ENCODE data around the gene HAUS5. TPM values are rescaled to one million over a fixed set of nuclear protein-coding genes. Genes with fewer than 3 reads are reported as not detected.

The HAUS5 gene, protein sequence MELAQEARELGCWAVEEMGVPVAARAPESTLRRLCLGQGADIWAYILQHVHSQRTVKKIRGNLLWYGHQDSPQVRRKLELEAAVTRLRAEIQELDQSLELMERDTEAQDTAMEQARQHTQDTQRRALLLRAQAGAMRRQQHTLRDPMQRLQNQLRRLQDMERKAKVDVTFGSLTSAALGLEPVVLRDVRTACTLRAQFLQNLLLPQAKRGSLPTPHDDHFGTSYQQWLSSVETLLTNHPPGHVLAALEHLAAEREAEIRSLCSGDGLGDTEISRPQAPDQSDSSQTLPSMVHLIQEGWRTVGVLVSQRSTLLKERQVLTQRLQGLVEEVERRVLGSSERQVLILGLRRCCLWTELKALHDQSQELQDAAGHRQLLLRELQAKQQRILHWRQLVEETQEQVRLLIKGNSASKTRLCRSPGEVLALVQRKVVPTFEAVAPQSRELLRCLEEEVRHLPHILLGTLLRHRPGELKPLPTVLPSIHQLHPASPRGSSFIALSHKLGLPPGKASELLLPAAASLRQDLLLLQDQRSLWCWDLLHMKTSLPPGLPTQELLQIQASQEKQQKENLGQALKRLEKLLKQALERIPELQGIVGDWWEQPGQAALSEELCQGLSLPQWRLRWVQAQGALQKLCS
- total RNA-seq (2022; extraction: Qiagen RNA extraction) = 11.3 to 18.9 TPM (median 15.0 TPM) in 5 replicates

DNA sequence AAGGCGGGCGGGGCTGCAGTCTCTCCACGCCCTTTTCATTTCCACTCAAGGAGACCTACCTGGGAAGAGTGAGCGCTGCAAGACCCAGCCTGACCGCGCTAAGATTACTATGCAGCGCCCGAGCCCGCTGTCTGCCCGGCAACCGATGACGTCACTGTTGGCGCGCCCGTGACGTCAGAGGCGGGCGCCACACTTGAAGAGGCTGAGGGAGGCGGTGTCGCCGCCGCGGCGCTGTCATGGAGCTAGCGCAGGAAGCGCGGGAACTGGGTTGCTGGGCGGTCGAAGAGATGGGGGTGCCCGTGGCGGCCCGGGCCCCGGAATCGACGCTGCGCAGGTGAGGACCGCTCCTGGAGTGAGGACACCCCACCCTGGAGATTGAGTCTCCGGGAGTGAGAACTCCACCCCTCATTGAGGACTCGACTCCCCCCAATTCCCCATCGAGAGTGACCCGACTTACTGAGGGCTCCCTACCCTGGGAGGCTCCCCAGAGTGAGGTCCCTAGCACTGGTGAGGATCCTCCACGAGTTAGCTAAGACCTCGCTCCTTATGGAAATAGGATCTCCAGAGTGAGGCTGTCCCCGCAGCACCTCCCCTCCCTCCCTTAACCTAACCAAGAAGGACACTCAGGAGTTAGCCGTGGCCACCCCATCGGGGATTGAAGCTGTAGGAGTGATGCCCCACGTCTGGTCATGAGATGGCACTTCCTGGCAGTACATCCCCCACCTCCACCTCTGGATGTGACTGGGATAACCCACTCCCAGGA is at the start of gene HAUS5:
TSS of gene HAUS5 (plus strand) at position 177 of the 763 bp plus-strand sequence. CDS start at position 237, 60 bp downstream.

DNA sequence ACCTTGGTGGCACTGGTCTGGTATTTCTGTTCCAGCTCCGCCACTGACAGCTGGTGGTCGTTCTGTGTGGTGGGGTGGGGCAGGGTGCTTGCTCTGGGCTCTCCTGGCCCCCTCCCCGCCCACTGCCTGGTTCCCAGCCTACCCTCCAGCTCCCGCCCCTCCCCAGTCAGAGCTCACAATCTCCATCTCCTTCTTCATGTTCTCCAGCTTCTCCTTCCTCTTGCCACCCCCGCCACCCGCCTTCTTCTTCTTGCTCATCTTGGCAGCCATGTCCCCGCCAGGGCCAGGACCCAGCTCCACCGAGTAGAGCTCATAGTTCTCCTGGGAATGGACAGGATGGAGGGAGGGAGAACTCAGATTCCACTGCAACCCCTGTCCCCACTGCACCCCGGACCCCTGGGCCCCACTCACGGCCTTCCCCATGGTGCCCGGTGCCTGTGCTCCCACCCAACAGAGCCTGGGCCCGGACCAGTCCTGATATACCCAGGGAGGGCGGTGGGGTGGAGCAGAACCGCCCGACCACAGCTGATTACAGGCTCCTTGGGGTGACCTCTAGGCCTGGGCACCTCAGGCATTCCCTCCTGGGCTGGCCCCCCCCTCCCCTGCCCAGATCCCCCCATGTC is 49.2 kb upstream of the HAUS5 start, which contains the start of gene ATP4A:
TSS of gene ATP4A (minus strand) at position 452 of the 623 bp plus-strand sequence. CDS start at position 423, 29 bp downstream.

DNA sequence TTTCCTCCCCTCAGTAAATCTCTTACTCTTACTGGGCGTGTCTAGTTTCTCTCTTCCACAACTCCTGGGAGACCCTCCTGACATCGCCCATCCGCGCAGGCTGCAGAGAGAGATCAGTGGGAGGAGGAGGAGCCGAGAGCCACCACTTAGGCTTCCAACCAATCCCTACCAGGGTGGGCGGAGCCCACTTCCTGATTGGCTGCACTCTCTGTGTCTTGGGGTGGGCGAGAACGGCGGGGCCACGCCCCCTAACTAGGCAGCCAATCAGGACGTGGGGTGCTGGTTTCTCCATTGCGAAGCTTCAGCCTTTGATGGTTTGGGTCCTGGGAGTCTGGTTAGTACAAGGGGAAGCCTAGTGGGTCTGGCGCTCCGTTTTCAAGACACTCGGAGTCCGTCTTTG is 26.7 kb upstream of the HAUS5 start, which contains the start of gene PMIS2:
TSS of gene PMIS2 (plus strand) at position 326 of the 400 bp plus-strand sequence. CDS start 87 bp downstream, outside the sequence.

DNA sequence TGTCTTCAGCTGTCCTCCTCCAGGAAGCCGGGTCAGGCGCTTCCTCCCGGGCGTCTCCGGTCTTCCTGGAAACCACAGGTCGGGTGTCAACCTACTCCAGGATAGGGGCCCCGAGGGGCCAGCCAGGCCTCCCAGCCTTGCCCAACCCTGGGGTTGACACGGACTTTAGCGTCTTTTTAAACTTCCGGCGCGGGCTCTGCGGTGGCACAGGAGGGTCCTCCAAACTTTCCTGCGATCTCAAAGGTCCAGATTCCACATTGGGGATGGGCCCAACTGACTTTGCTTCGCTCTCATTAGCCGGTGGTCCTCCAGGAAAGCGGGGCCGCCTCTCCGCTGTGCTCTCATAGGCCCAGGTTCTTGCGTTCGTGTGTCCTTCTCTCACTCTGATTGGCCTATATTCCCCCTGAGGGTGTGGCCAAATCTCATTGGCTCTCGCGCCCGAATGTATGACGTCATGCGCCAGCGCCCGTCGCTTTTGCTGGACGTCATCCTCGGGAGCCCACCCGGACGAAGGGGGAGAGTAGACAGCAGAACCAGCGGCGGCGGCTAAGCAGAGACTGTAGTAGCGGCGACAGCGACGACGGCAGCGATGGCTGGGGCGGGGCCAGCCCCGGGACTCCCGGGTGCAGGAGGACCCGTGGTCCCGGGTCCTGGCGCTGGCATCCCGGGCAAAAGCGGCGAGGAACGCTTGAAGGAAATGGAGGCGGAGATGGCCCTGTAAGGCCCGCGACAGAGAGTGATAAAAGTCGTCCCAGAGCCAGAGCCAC is 16.2 kb downstream of the HAUS5 start, which contains the start of gene RBM42:
TSS of gene RBM42 (plus strand) at position 472 of the 767 bp plus-strand sequence. CDS start at position 590, 118 bp downstream.

DNA sequence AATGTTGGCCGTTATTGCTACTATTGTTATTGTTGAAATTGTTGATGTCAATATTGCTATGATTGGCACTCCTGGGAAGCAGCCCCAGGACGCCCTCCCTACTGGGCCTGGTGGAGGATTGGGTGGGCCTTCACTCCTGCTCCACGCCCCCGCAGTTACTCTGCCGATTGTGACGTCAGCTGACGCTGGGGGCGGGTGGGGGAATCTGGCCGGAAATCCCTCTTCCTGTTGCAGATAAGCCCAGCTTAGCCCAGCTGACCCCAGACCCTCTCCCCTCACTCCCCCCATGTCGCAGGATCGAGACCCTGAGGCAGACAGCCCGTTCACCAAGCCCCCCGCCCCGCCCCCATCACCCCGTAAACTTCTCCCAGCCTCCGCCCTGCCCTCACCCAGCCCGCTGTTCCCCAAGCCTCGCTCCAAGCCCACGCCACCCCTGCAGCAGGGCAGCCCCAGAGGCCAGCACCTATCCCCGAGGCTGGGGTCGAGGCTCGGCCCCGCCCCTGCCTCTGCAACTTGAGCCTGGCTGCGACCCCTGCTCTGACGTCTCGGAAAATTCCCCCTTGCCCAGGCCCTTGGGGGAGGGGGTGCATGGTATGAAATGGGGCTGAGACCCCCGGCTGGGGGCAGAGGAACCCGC is 29.1 kb downstream of the HAUS5 start, which contains the start of gene ETV2:
TSS of gene ETV2 (plus strand) at position 231 of the 637 bp plus-strand sequence. CDS start 716 bp downstream, outside the sequence.

DNA sequence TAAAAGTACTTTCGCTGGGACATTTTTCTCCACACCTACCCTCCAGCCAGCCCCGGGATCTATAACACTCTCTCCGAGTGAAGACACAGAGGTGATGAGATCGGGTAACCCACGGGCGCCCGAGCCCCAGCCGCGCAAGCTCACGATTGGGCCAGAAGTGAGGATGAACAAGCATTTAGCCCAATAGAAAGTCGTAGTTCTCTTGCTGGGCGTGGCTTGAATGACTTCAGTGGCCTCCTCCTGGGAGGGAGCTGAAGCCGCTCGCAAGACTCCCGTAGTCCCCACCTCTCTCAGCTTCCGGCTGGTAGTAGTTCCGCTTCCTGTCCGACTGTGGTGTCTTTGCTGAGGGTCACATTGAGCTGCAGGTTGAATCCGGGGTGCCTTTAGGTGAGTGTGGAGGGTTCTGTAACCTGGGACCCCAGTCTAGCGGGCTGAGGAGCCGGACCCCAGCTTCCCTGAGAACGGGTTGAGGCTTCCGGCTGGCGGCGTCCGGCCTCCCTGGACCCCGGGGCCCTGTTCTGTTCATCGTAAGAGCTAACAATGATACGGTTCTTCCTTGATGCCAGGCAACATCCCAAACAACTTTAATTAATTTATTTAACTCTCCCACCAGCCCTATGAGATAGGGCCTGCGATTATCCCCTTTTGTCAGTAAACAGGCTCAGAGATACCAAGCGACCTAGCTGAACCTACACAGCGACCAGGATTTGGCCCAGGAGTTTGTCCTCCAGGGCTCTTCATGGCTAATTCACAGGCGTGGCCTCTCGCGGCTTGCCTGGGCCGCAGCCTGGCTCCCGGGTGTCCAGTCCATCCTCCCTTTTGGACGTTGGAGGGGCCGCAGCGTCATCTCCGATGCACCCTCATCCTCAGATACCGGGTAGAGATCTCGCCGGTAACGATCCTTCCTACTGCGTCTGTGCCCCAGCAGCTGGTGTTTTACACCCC is 35.8 kb downstream of the HAUS5 start, which contains the start of gene COX6B1:
TSS of gene COX6B1 (plus strand) at position 307 of the 945 bp plus-strand sequence. CDS start 2,921 bp downstream, outside the sequence.

DNA sequence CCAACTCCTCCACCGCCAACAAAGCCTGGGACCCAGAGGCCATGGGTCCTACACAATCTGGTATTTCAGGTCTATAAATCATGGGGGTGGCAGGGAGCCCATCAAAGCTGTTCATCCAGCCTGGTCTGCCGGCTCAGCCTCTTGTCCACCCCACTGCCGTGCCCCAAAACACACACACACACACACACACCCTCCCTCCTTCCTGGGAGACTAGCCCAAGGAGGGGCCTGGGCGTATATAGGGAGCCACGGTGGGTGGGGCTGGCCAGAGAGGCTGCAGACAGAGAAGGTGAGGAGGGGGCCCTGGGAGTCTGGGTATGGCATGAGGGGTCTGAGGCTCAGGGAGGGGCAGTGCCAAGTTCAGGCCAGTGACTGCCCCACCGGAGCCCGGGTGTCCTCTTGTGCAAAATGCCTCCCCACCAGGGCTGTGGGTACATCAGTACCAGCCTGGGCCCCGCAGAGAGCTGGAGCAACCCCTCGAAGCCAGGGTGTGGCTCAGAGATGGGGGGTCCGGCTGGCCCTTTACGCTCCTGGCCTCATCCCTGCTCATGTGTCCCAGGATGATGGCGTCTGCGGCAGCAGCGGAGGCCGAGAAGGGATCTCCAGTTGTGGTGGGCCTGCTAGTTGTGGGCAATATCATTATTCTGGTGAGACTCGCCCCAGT is 53.8 kb downstream of the HAUS5 start, which contains the start of gene UPK1A:
TSS of gene UPK1A (plus strand) at position 267 of the 663 bp plus-strand sequence. CDS start at position 563, 296 bp downstream.

Other genes with a start within 250 kb of the HAUS5 start
- not detected in 5 replicates for gene GPR42, start 241.7 kb upstream of the HAUS5 start, total RNA-seq (2022; extraction: Qiagen RNA extraction)
- not detected in 5 replicates for gene FFAR2, start 164.5 kb upstream of the HAUS5 start, total RNA-seq (2022; extraction: Qiagen RNA extraction)
- not detected in 5 replicates for gene KRTDAP, start 122.3 kb upstream of the HAUS5 start, total RNA-seq (2022; extraction: Qiagen RNA extraction)
- gene DMKN, start 99.1 kb upstream of the HAUS5 start, total RNA-seq (2022; extraction: Qiagen RNA extraction) = 32.5 to 41.2 TPM (median 37.6 TPM) in 5 replicates
- 2.4 to 3.3 TPM (median 3.2 TPM) in 5 replicates for gene SBSN, start 84.4 kb upstream of the HAUS5 start, total RNA-seq (2022; extraction: Qiagen RNA extraction)
- 0.21 TPM in 1 of 5 replicates, not detected in the others for gene GAPDHS, start 79.3 kb upstream of the HAUS5 start, total RNA-seq (2022; extraction: Qiagen RNA extraction)
- gene TMEM147, start 67.1 kb upstream of the HAUS5 start, total RNA-seq (2022; extraction: Qiagen RNA extraction) = 374 to 446 TPM (median 422 TPM) in 5 replicates
- 0.06 TPM in 1 of 5 replicates, not detected in the others for gene ATP4A, start 49.1 kb upstream of the HAUS5 start, total RNA-seq (2022; extraction: Qiagen RNA extraction)
- not detected in 5 replicates for gene PMIS2, start 26.6 kb upstream of the HAUS5 start, total RNA-seq (2022; extraction: Qiagen RNA extraction)
- 148 to 214 TPM (median 206 TPM) in 5 replicates for gene RBM42, start 16.3 kb downstream of the HAUS5 start, total RNA-seq (2022; extraction: Qiagen RNA extraction)
- 1.7 to 3.1 TPM (median 2.9 TPM) in 5 replicates for gene ETV2, start 29.0 kb downstream of the HAUS5 start, total RNA-seq (2022; extraction: Qiagen RNA extraction)
- gene COX6B1, start 35.6 kb downstream of the HAUS5 start, total RNA-seq (2022; extraction: Qiagen RNA extraction) = 1,323 to 1,675 TPM (median 1,366 TPM) in 5 replicates
- 0.72 to 1.1 TPM (median 0.94 TPM) in 5 replicates for gene UPK1A, start 53.8 kb downstream of the HAUS5 start, total RNA-seq (2022; extraction: Qiagen RNA extraction)
- not detected in 5 replicates for gene ZBTB32, start 91.8 kb downstream of the HAUS5 start, total RNA-seq (2022; extraction: Qiagen RNA extraction)
- gene KMT2B, start 105.3 kb downstream of the HAUS5 start, total RNA-seq (2022; extraction: Qiagen RNA extraction) = 46.2 to 63.6 TPM (median 56.5 TPM) in 5 replicates
- gene IGFLR1, start 129.7 kb downstream of the HAUS5 start, total RNA-seq (2022; extraction: Qiagen RNA extraction) = 10.2 to 14.6 TPM (median 11.8 TPM) in 5 replicates
- gene U2AF1L4, start 132.7 kb downstream of the HAUS5 start, total RNA-seq (2022; extraction: Qiagen RNA extraction) = 24.6 to 30.2 TPM (median 25.0 TPM) in 5 replicates
- gene PSENEN, start 132.9 kb downstream of the HAUS5 start, total RNA-seq (2022; extraction: Qiagen RNA extraction) = 288 to 310 TPM (median 290 TPM) in 5 replicates
- gene LIN37, start 135.8 kb downstream of the HAUS5 start, total RNA-seq (2022; extraction: Qiagen RNA extraction) = 20.3 to 28.5 TPM (median 22.0 TPM) in 5 replicates
- gene HSPB6, start 144.3 kb downstream of the HAUS5 start, total RNA-seq (2022; extraction: Qiagen RNA extraction) = 0.12 to 0.28 TPM (median 0.19 TPM) in 3 of 5 replicates, not detected in the others
- 24.6 to 30.3 TPM (median 28.2 TPM) in 5 replicates for gene PROSER3, start 145.4 kb downstream of the HAUS5 start, total RNA-seq (2022; extraction: Qiagen RNA extraction)
- gene ARHGAP33, start 162.8 kb downstream of the HAUS5 start, total RNA-seq (2022; extraction: Qiagen RNA extraction) = 3.9 to 9.3 TPM (median 7.6 TPM) in 5 replicates
- gene PRODH2, start 200.1 kb downstream of the HAUS5 start, total RNA-seq (2022; extraction: Qiagen RNA extraction) = 0.16 to 0.53 TPM (median 0.34 TPM) in 5 replicates
- gene NPHS1, start 239.8 kb downstream of the HAUS5 start, total RNA-seq (2022; extraction: Qiagen RNA extraction) = 0.27 to 0.75 TPM (median 0.56 TPM) in 5 replicates
- 0.42 to 0.60 TPM (median 0.55 TPM) in 5 replicates for gene KIRREL2, start 244.2 kb downstream of the HAUS5 start, total RNA-seq (2022; extraction: Qiagen RNA extraction)

Measured in A549 treated with Mapracorat at 1 μM for 4 hours (cell line).